GDM1 (cell line): ENCODE measurements around the gene C11orf68.

ENCODE experiments used
- DNase-seq: peaks from one replicate; lab custom pipeline; 2025; lab: John Stamatoyannopoulos, UW

C11orf68 gene

GRCh38 chr11:65890324-65891218 lies 28.3 kb downstream of the C11orf68 start, which contains the start of gene CCDC85B:
Gene CCDC85B (plus strand): TSS chr11:65890673. CDS start chr11:65890784, 111 bp downstream.
- DNase-seq = peak; percentile 95

GRCh38 chr11:65888163-65888814 lies 30.6 kb downstream of the C11orf68 start, which contains the start of gene FIBP:
Gene FIBP (minus strand): TSS chr11:65888471. CDS start chr11:65888418, 53 bp downstream.
- DNase-seq = peak; percentile 93

- DNase-seq = no peak
Measured at GRCh38 chr11:65887723-65888162, 31.1 kb downstream of the C11orf68 start.

- DNase-seq = no peak
Measured at GRCh38 chr11:65886826-65887722, 31.8 kb downstream of the C11orf68 start.

- DNase-seq = no peak
Measured at GRCh38 chr11:65885808-65886536, 32.9 kb downstream of the C11orf68 start.

GRCh38 chr11:65885231-65885630 lies 33.6 kb downstream of the C11orf68 start:
- no peak for DNase-seq

GRCh38 chr11:65884716-65885092 lies 34.2 kb downstream of the C11orf68 start:
- peak; percentile 70 for DNase-seq

- no peak for DNase-seq
Measured at GRCh38 chr11:65883786-65884715, 34.8 kb downstream of the C11orf68 start.

- DNase-seq = no peak
Measured at GRCh38 chr11:65883058-65883761, 35.7 kb downstream of the C11orf68 start.

- DNase-seq = no peak
Measured at GRCh38 chr11:65882120-65883057, 36.5 kb downstream of the C11orf68 start.

- no peak for DNase-seq
Measured at GRCh38 chr11:65880844-65881421, 37.9 kb downstream of the C11orf68 start.

- DNase-seq = no peak
Measured at GRCh38 chr11:65880027-65880426, 38.8 kb downstream of the C11orf68 start.

GRCh38 chr11:65879617-65880016 lies 39.2 kb downstream of the C11orf68 start, which contains the start of gene CTSW:
Gene CTSW (plus strand): TSS chr11:65879837. CDS start chr11:65879855, 18 bp downstream.
- peak; percentile 67 for DNase-seq

GRCh38 chr11:65873318-65874156 lies 45.3 kb downstream of the C11orf68 start:
- peak; percentile 75 for DNase-seq

GRCh38 chr11:65872586-65873317 lies 46.1 kb downstream of the C11orf68 start, which contains the start of gene EFEMP2:
Gene EFEMP2 (minus strand): TSS chr11:65872800. CDS start chr11:65872354, 446 bp downstream.
- DNase-seq = no peak
